Cardiac septum (tissue), 1 donor: ENCODE data around the gene TACC2. TPM values are rescaled to one million over a fixed set of nuclear protein-coding genes. Genes with fewer than 3 reads are reported as not detected.

Experiments used
- DNase-seq: peaks from one replicate; pipeline ENCODE4 v3.0.0-alpha.2; 2020; ENCODE audit warnings: low spot score
- intact Hi-C: fragments of 100-400 bp; cut with DNase I; formaldehyde crosslinking; loops from one replicate; pipeline ENCODE4 v1.14.0; 2022
- total RNA-seq: library from RNA; stranded (reverse); fragmentation: NEBNext Ultra II Directional; extraction: Animal tissue kit (Norgen Biotek cat#: 25700); gene quantifications from one replicate; pipeline ENCODE4 v1.2.1, GENCODE V29; 2021
- donor health status: DM: no; HTN: no; CAD: no.

TACC2 gene
- total RNA-seq, 1 donor from 2014 or later, result 282 TPM

GRCh38 chr10:122303271-122304053, 314.5 kb downstream of the TACC2 start:
- intact Hi-C loops, result no loop called here

More at GRCh38 chr10:122303271-122304053, 314.5 kb downstream of the TACC2 start:
- no peak for DNase-seq

Other genes with a start within 250 kb of the TACC2 start
- 38.1 TPM for gene ATE1, start 61.1 kb upstream of the TACC2 start, total RNA-seq
- gene NSMCE4A, start 13.9 kb upstream of the TACC2 start, total RNA-seq, result 29.0 TPM